GM12873 (cell line): ENCODE measurements around the gene EPDR1.

ENCODE experiments used
- CTCF ChIP-seq: IDR thresholded peaks from 2 replicates; pipeline ENCODE4 v1.5.1; 2012; ENCODE audit warnings: low read depth, mild to moderate bottlenecking, moderate library complexity, low read length, control low read depth; ENCODE audit not compliant: insufficient read depth; ENCODE audit errors: missing control alignments

EPDR1 gene

GRCh38 chr7:37930226-37930948, 9.9 kb downstream of the EPDR1 start:
- TF ChIP-seq CTCF: no peak

GRCh38 chr7:37932543-37932942, 12.1 kb downstream of the EPDR1 start:
- TF ChIP-seq CTCF: no peak

GRCh38 chr7:37933018-37933566, 12.7 kb downstream of the EPDR1 start:
- no peak for TF ChIP-seq CTCF

- TF ChIP-seq CTCF: no peak
Measured at GRCh38 chr7:37942934-37943610, 22.6 kb downstream of the EPDR1 start.

GRCh38 chr7:37943905-37944736, 23.7 kb downstream of the EPDR1 start:
- TF ChIP-seq CTCF: no peak

- TF ChIP-seq CTCF: no peak
Measured at GRCh38 chr7:37944737-37945054, 24.3 kb downstream of the EPDR1 start.

- TF ChIP-seq CTCF: no peak
Measured at GRCh38 chr7:37945336-37945735, 24.9 kb downstream of the EPDR1 start.
